KMS-11 (cell line): ENCODE measurements around the gene MCTP1.

Experiments
- H2AFZ ChIP-seq: fragments of 200-600 bp; sonication (generic); 2 replicates; pipeline ENCODE4 v1.6.1; 2016; ENCODE audit warnings: antibody characterized with exemption, mixed run types, low read depth
- H3K27ac ChIP-seq: fragments of 200-600 bp; sonication (generic); 2 replicates; pipeline ENCODE4 v1.6.1; 2016; ENCODE audit warnings: mild to moderate bottlenecking, mixed run types
- H3K27me3 ChIP-seq: fragments of 200-600 bp; sonication (generic); 2 replicates; pipeline ENCODE4 v1.6.1; 2017; ENCODE audit warnings: mild to moderate bottlenecking, low read depth, mixed run types, moderate library complexity; ENCODE audit not compliant: insufficient read depth
- H3K36me3 ChIP-seq: fragments of 200-600 bp; sonication (generic); 2 replicates; pipeline ENCODE4 v1.6.1; 2017; ENCODE audit warnings: mild to moderate bottlenecking, mixed run types; ENCODE audit not compliant: insufficient read depth
- H3K4me1 ChIP-seq: fragments of 200-600 bp; sonication (generic); 2 replicates; pipeline ENCODE4 v1.6.1; 2016; ENCODE audit warnings: mild to moderate bottlenecking, low read depth, mixed run types; ENCODE audit not compliant: poor library complexity, severe bottlenecking
- H3K4me2 ChIP-seq: fragments of 200-600 bp; sonication (generic); 2 replicates; pipeline ENCODE4 v1.7.0; 2016; ENCODE audit warnings: mild to moderate bottlenecking, mixed run types
- H3K4me3 ChIP-seq: fragments of 200-600 bp; sonication (generic); IDR thresholded peaks from 2 replicates; pipeline ENCODE4 v1.6.1; 2017; ENCODE audit warnings: low read depth, low read length, mixed read lengths; ENCODE audit not compliant: insufficient read depth
- H3K79me2 ChIP-seq: fragments of 200-600 bp; sonication (generic); 2 replicates; pipeline ENCODE4 v1.6.1; 2016; ENCODE audit warnings: low read depth, mixed run types; ENCODE audit not compliant: insufficient read depth
- H3K9ac ChIP-seq: fragments of 200-600 bp; sonication (generic); 2 replicates; pipeline ENCODE4 v1.6.1; 2016; ENCODE audit warnings: mild to moderate bottlenecking, mixed run types
- H4K20me1 ChIP-seq: fragments of 200-600 bp; sonication (generic); 2 replicates; pipeline ENCODE4 v1.6.1; 2016; ENCODE audit warnings: mild to moderate bottlenecking, mixed run types; ENCODE audit not compliant: insufficient read depth
- TF ChIP-seq, protein P1 (sequence below): fragments of 200-600 bp; sonication (generic); conservative IDR thresholded peaks from 2 replicates; pipeline ENCODE4 v1.6.1; 2017; ENCODE audit warnings: low read depth, mild to moderate bottlenecking, antibody characterized with exemption, low read length, moderate library complexity, mixed read lengths

Gene MCTP1

DNA sequence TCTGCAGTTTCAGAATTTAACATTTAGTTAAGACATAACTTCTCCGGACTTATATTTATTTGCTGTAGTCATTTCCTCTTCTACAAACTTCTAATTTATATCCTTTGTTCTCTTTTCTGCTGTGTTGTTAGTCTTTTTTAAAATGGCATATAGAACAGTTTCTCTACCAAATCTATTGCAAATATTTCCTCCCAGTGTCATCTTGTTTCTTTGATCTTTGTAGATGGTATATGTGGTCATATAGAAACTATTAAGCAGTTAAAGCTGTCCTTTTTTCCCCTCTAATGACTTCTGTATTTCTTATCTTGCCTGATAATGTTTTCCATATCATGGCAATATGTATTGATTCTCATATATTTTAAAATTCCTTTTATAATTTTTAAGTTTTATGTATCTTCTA, 264.5 kb downstream of the MCTP1 start:
- H3K4me2 ChIP-seq, result no peak overlapping the region
- no peak overlapping the region for H3K4me3 ChIP-seq
- peaks cover 24% of the 10 kb centered on the region for H3K4me1 ChIP-seq
- no peaks in the 10 kb centered on the region for H3K27me3 ChIP-seq
- H3K36me3 ChIP-seq, result no peaks in the 10 kb centered on the region
- H2AFZ ChIP-seq, result no peak overlapping the region
- H3K79me2 ChIP-seq, result no peaks in the 10 kb centered on the region
- TF ChIP-seq, protein P1, sequence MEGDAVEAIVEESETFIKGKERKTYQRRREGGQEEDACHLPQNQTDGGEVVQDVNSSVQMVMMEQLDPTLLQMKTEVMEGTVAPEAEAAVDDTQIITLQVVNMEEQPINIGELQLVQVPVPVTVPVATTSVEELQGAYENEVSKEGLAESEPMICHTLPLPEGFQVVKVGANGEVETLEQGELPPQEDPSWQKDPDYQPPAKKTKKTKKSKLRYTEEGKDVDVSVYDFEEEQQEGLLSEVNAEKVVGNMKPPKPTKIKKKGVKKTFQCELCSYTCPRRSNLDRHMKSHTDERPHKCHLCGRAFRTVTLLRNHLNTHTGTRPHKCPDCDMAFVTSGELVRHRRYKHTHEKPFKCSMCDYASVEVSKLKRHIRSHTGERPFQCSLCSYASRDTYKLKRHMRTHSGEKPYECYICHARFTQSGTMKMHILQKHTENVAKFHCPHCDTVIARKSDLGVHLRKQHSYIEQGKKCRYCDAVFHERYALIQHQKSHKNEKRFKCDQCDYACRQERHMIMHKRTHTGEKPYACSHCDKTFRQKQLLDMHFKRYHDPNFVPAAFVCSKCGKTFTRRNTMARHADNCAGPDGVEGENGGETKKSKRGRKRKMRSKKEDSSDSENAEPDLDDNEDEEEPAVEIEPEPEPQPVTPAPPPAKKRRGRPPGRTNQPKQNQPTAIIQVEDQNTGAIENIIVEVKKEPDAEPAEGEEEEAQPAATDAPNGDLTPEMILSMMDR, result no peak
- no peaks in the 10 kb centered on the region for H4K20me1 ChIP-seq
- no peak overlapping the region for H3K9ac ChIP-seq
- H3K27ac ChIP-seq, result no peak overlapping the region

DNA sequence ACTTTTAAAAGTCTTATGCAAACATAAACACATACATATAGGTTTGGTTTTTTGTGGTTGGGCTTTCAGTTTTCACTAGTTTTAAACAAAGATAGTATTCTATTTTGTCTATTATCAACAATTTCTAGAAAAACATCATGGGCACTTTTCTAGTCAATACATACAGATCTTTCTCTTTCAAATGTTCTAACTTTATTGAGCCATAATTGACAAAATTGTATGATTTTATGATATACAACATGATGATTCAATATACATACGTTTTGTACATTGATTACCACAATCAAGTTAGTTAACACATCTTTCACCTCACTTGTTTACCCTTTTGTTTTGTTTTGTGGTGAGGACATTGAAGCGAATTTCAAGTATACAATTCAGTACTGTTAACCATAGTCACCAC, 265.9 kb downstream of the MCTP1 start:
- Histone ChIP-seq H3K79me2 (no peaks in the 10 kb centered on the region), H2AFZ (no peak overlapping the region), H3K27me3 (no peaks in the 10 kb centered on the region), H3K9ac (no peak overlapping the region), H3K27ac (no peak overlapping the region), H3K4me3 (no peak overlapping the region), H3K36me3 (no peaks in the 10 kb centered on the region), H3K4me2 (no peak overlapping the region), H3K4me1 (peaks cover 20% of the 10 kb centered on the region), H4K20me1 (no peaks in the 10 kb centered on the region)
- TF ChIP-seq, protein P1, result no peak

DNA sequence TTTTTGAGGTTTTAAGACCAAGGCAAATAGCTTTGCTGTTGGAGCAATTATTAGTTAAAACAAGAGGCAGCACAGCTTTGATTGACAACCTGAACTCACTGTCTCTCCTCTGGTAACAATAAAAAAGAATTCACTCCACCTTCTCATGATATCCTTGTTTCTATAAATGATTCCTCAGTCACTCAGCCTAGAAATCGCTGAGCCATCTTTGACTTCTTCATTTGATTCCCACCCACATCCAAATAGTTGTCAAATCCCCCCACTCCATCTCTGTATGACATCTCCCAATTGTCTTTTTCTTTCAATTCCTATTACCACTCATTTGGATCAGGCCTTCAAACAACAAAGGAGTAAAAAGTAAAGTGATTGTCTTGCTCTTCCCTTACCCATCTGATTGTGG, 266.4 kb downstream of the MCTP1 start:
- H3K4me1 ChIP-seq, result peaks cover 16% of the 10 kb centered on the region
- no peaks in the 10 kb centered on the region for H4K20me1 ChIP-seq
- H3K27me3 ChIP-seq, result no peaks in the 10 kb centered on the region
- no peaks in the 10 kb centered on the region for H3K36me3 ChIP-seq
- no peak overlapping the region for H2AFZ ChIP-seq
- H3K79me2 ChIP-seq, result no peaks in the 10 kb centered on the region
- H3K4me3 ChIP-seq, result no peak overlapping the region
- no peak overlapping the region for H3K27ac ChIP-seq
- no peak overlapping the region for H3K4me2 ChIP-seq
- no peak overlapping the region for H3K9ac ChIP-seq
- TF ChIP-seq, protein P1, result no peak

DNA sequence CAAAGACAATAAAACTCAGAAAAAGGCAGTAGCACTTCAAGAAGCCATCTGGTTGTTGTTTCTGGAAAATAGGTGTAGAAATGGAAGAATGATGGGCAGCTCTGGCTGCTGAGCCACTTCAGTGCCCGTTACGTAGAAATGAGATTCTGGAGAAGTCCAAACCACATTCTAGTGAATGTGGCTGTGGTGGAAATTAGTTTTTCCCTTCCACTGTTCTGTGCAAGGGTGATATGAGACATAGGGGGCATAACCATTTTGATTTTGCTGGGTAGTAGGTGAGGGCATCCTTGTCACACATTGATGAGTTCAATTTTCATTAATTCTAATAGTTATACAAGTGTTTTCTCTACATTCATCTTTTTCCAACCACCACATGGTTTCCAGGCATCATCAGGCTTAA, 275.1 kb downstream of the MCTP1 start:
- H3K79me2 ChIP-seq, result no peaks in the 10 kb centered on the region
- no peak overlapping the region for H3K27ac ChIP-seq
- no peaks in the 10 kb centered on the region for H3K27me3 ChIP-seq
- H3K4me2 ChIP-seq, result no peak overlapping the region
- no peak overlapping the region for H3K4me3 ChIP-seq
- TF ChIP-seq, protein P1, result no peak
- H3K9ac ChIP-seq, result no peak overlapping the region
- H3K4me1 ChIP-seq, result peaks cover 7% of the 10 kb centered on the region
- no peak overlapping the region for H2AFZ ChIP-seq
- no peaks in the 10 kb centered on the region for H4K20me1 ChIP-seq
- H3K36me3 ChIP-seq, result no peaks in the 10 kb centered on the region
